ENCODE data around the gene TOGARAM1.

TOGARAM1 gene

GRCh38 chr14:44968714-44969113, 6.7 kb downstream of the TOGARAM1 start:
- Histone ChIP-seq H2AFZ (ENCODE audit: low read depth, low read length, severe bottlenecking) (no peak overlapping the region), H3K4me3 (ENCODE audit: insufficient read depth, low read length, poor library complexity, severe bottlenecking) (no peak overlapping the region), H3F3A (ENCODE audit: insufficient read depth) (no peaks in the 10 kb centered on the region; the same call in 1 of the 2 replicates), H3K36me3 (ENCODE audit: low read length) (0 out of 2 replicates have a peak, but pooled peaks cover 4% of the 10 kb centered on the region), H3K9ac (ENCODE audit: low read length) (no peak overlapping the region), H3K9me2 (replicated peaks; ENCODE audit: insufficient read depth, low read length) (no peaks in the 10 kb centered on the region), H3K9me3 (ENCODE audit: insufficient read depth, low read length) (no peaks in the 10 kb centered on the region), H4K20me1 (ENCODE audit: low read depth, low read length) (peaks cover 7% of the 10 kb centered on the region; the same call in 1 of the 2 replicates), H3K4me2 (ENCODE audit: low read depth, low read length, poor library complexity, severe bottlenecking) (peak overlapping the region; percentile 27), H3K27ac (ENCODE audit: low read depth, low read length) (no peak overlapping the region), H3K27me3 (ENCODE audit: low read length) (no peaks in the 10 kb centered on the region), H3K79me2 (ENCODE audit: insufficient read depth, low read length) (peaks cover 94% of the 10 kb centered on the region)
- TF ChIP-seq EZH2phosphoT487 (conservative IDR thresholded peaks at IDR 0.05; ENCODE audit: low read length) (no peak), CTCF (IDR thresholded peaks at IDR 0.05; ENCODE audit: insufficient read depth, low read length, poor library complexity, severe bottlenecking) (no peak)

- H3K36me3 ChIP-seq (ENCODE audit: low read length), result 0 out of 2 replicates have a peak, but pooled peaks cover 4% of the 10 kb centered on the region
- H3K4me2 ChIP-seq (ENCODE audit: low read depth, low read length, poor library complexity, severe bottlenecking), result no peak overlapping the region
- no peaks in the 10 kb centered on the region for H3K27me3 ChIP-seq (ENCODE audit: low read length)
- H4K20me1 ChIP-seq (ENCODE audit: low read depth, low read length), result peaks cover 11% of the 10 kb centered on the region; the same call in 1 of the 2 replicates
- no peak overlapping the region for H3K9ac ChIP-seq (ENCODE audit: low read length)
- H3K27ac ChIP-seq (ENCODE audit: low read depth, low read length), result no peak overlapping the region
- no peaks in the 10 kb centered on the region for H3K9me2 ChIP-seq (replicated peaks; ENCODE audit: insufficient read depth, low read length)
- no peaks in the 10 kb centered on the region; the same call in 1 of the 2 replicates for H3F3A ChIP-seq (ENCODE audit: insufficient read depth)
- no peak overlapping the region for H2AFZ ChIP-seq (ENCODE audit: low read depth, low read length, severe bottlenecking)
- TF ChIP-seq CTCF (IDR thresholded peaks at IDR 0.05; ENCODE audit: insufficient read depth, low read length, poor library complexity, severe bottlenecking) (no peak), EZH2phosphoT487 (conservative IDR thresholded peaks at IDR 0.05; ENCODE audit: low read length) (no peak)
- peaks cover 94% of the 10 kb centered on the region for H3K79me2 ChIP-seq (ENCODE audit: insufficient read depth, low read length)
- H3K4me3 ChIP-seq (ENCODE audit: insufficient read depth, low read length, poor library complexity, severe bottlenecking), result no peak overlapping the region
- H3K9me3 ChIP-seq (ENCODE audit: insufficient read depth, low read length), result no peaks in the 10 kb centered on the region
Measured at GRCh38 chr14:44970907-44971306, 8.9 kb downstream of the TOGARAM1 start.

- Histone ChIP-seq H4K20me1 (ENCODE audit: low read depth, low read length) (peaks cover 11% of the 10 kb centered on the region; the same call in 1 of the 2 replicates), H3K4me3 (ENCODE audit: insufficient read depth, low read length, poor library complexity, severe bottlenecking) (no peak overlapping the region), H3K9me3 (ENCODE audit: insufficient read depth, low read length) (no peaks in the 10 kb centered on the region), H3F3A (ENCODE audit: insufficient read depth) (no peaks in the 10 kb centered on the region; the same call in 1 of the 2 replicates), H3K4me2 (ENCODE audit: low read depth, low read length, poor library complexity, severe bottlenecking) (no peak overlapping the region), H3K9me2 (replicated peaks; ENCODE audit: insufficient read depth, low read length) (no peaks in the 10 kb centered on the region), H3K79me2 (ENCODE audit: insufficient read depth, low read length) (peaks cover 98% of the 10 kb centered on the region), H3K27ac (ENCODE audit: low read depth, low read length) (no peak overlapping the region), H3K9ac (ENCODE audit: low read length) (no peak overlapping the region), H3K36me3 (ENCODE audit: low read length) (0 out of 2 replicates have a peak, but pooled peaks cover 4% of the 10 kb centered on the region), H3K27me3 (ENCODE audit: low read length) (no peaks in the 10 kb centered on the region), H2AFZ (ENCODE audit: low read depth, low read length, severe bottlenecking) (no peak overlapping the region)
- TF ChIP-seq EZH2phosphoT487 (conservative IDR thresholded peaks at IDR 0.05; ENCODE audit: low read length) (no peak), CTCF (IDR thresholded peaks at IDR 0.05; ENCODE audit: insufficient read depth, low read length, poor library complexity, severe bottlenecking) (no peak)
Measured at GRCh38 chr14:44971459-44971858, 9.5 kb downstream of the TOGARAM1 start.
